CD4-positive, CD25-positive, alpha-beta regulatory T cell (primary cell): Measurements from ENCODE around the gene ANK3. TPM values are rescaled to one million over a fixed set of nuclear protein-coding genes. Genes with fewer than 3 reads are reported as not detected.

Experiments
- ATAC-seq, 2 donors: fragments of 150-1000 bp; cut with Tn5 transposase; one replicate each; pipeline ENCODE4 v1.10.0; 2021; ENCODE audit warnings: low read depth in 2 of 2, moderate number of reproducible peaks in 2 of 2, moderate library complexity in 1 of 2
- DNase-seq, 3 donors: peaks; one replicate each; pipeline versions ENCODE4 v3.0.0 to v3.0.0-alpha.2; 2012 to 2022; ENCODE audit warnings: mixed read lengths in 1 of 3
- H3K27ac ChIP-seq: one replicate; pipeline ENCODE4 v1.7.0; 2013; ENCODE audit warnings: mild to moderate bottlenecking, low read length; ENCODE audit not compliant: insufficient read depth, poor library complexity, severe bottlenecking
- H3K27me3 ChIP-seq: one replicate; pipeline ENCODE4 v1.7.0; 2013; ENCODE audit warnings: low read length; ENCODE audit not compliant: control insufficient read depth, insufficient read depth
- H3K36me3 ChIP-seq: one replicate; pipeline ENCODE4 v1.7.0; 2013; ENCODE audit warnings: mild to moderate bottlenecking, low read length, moderate library complexity; ENCODE audit not compliant: control insufficient read depth, insufficient read depth
- H3K4me1 ChIP-seq: 2 replicates; pipeline ENCODE4 v1.7.0; 2013; ENCODE audit warnings: mild to moderate bottlenecking, low read length; ENCODE audit not compliant: insufficient read depth, control insufficient read depth, poor library complexity, severe bottlenecking
- H3K4me3 ChIP-seq: one replicate; pipeline ENCODE4 v1.7.0; 2013; ENCODE audit warnings: low read depth, mild to moderate bottlenecking, low read length, moderate library complexity
- H3K9me3 ChIP-seq, 2 experiments: 1 replicate in 1 of 2; 2 replicates in 1 of 2; pipeline ENCODE4 v1.7.0; 2013; ENCODE audit warnings: low read length in 2 of 2, mild to moderate bottlenecking in 1 of 2, moderate library complexity in 1 of 2; ENCODE audit not compliant: control insufficient read depth in 2 of 2
- H3K27ac Mint-ChIP-seq, 3 donors: one replicate each; pipeline ENCODE4 v1.8.0; 2020 to 2022; ENCODE audit warnings: mild to moderate bottlenecking in 3 of 3, mixed read lengths in 3 of 3, moderate library complexity in 2 of 3
- H3K27me3 Mint-ChIP-seq: one replicate; pipeline ENCODE4 v1.8.0; 2022; ENCODE audit warnings: mild to moderate bottlenecking, mixed read lengths
- H3K36me3 Mint-ChIP-seq: one replicate; pipeline ENCODE4 v1.8.0; 2020; ENCODE audit warnings: mixed read lengths
- H3K4me1 Mint-ChIP-seq, 4 donors: one replicate each; pipeline ENCODE4 v1.8.0; 2020 to 2022; ENCODE audit warnings: mixed read lengths in 4 of 4, mild to moderate bottlenecking in 1 of 4
- H3K4me3 Mint-ChIP-seq, 4 donors: one replicate each; pipeline ENCODE4 v1.8.0; 2020 to 2022; ENCODE audit warnings: mild to moderate bottlenecking in 4 of 4, mixed read lengths in 4 of 4, moderate library complexity in 3 of 4
- H3K9me3 Mint-ChIP-seq, 7 donors: one replicate each; pipeline ENCODE4 v1.8.0; 2020 to 2022; ENCODE audit warnings: mixed read lengths in 7 of 7, mild to moderate bottlenecking in 3 of 7, moderate library complexity in 2 of 7
- polyA plus RNA-seq, 4 donors: library from polyadenylated mRNA; unstranded; fragments of 300-500 nt; fragmentation: Illumina TruSeq; gene quantifications; one replicate each; pipeline ENCODE4 v1.2.3, GENCODE V29; 2021
- total RNA-seq: library from RNA; stranded (reverse); gene quantifications from one replicate; pipeline ENCODE4 v1.2.3, GENCODE V29; 2022

ANK3 gene
- total and polyA plus RNA-seq, 5 donors from 2014 or later: 1.8 to 32.6 (median 3.1) TPM

GRCh38 chr10:60410970-60411369 is 21.3 kb upstream of the ANK3 start:
- Mint-ChIP-seq H3K9me3 (peaks cover 0 to 3% (median 0%) of the 10 kb centered on the region in 7 donors), H3K27me3 (no peaks in the 10 kb centered on the region), H3K36me3 (no peaks in the 10 kb centered on the region), H3K27ac (no peak overlapping the region), H3K4me3 (no peak overlapping the region), H3K4me1 (no peaks in the 10 kb centered on the region)
- Histone ChIP-seq H3K4me3 (no peak overlapping the region), H3K36me3 (no peaks in the 10 kb centered on the region), H3K4me1 (no peaks in the 10 kb centered on the region), H3K27me3 (no peaks in the 10 kb centered on the region), H3K9me3 (no peaks in the 10 kb centered on the region), H3K27ac (no peak overlapping the region)
- DNase-seq: no peak
- no peak for ATAC-seq

DNA sequence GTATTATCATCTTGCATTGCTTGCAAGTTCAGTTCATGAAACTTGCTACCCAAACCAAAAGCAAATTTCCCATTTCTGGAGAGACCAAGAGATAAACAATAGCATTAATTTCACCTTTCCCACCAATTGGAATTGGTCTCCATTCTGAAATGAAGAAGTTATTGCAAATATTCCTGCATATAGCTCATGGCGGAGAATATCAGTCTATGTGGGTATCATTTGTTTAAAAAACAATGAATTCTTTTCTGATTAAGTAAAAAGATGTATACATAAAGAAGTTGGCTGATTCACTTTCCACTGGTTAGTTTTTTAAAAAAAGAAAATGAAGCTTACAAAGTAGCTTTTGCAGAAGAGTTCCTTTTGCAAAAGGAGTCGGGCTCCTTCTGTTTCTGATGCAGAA is 19.5 kb upstream of the ANK3 start:
- H3K36me3 Mint-ChIP-seq: no peaks in the 10 kb centered on the region
- no peak overlapping the region for H3K4me3 Mint-ChIP-seq
- Histone ChIP-seq H3K4me1 (no peaks in the 10 kb centered on the region), H3K27me3 (no peaks in the 10 kb centered on the region), H3K27ac (no peak overlapping the region), H3K36me3 (no peaks in the 10 kb centered on the region), H3K4me3 (no peak overlapping the region), H3K9me3 (no peaks in the 10 kb centered on the region)
- H3K9me3 Mint-ChIP-seq: peaks cover 0 to 3% (median 0%) of the 10 kb centered on the region in 7 donors
- ATAC-seq (no peak), DNase-seq (no peak)
- no peaks in the 10 kb centered on the region for H3K4me1 Mint-ChIP-seq
- H3K27me3 Mint-ChIP-seq: no peaks in the 10 kb centered on the region
- H3K27ac Mint-ChIP-seq: no peak overlapping the region

DNA sequence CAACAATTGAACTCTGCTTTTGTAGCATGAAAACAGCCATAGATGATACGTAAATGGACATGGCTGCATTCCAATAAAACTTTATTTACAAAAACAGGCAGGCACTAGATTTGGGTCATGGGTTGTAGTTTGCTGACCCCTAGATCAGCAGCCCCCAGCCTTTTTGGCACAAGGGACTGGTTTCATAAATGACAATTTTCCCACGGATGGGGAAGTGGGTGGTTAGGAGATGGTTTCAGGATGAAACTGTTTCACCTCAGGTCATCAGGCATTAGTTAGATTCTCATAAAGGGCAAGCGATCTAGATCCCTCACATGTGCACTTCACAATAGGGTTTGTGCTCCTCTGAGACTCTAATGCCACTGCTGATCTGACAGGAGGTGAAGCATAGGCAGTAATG is 16.5 kb upstream of the ANK3 start:
- Mint-ChIP-seq H3K4me3 (no peak overlapping the region), H3K36me3 (no peaks in the 10 kb centered on the region), H3K27ac (no peak overlapping the region), H3K27me3 (no peaks in the 10 kb centered on the region), H3K9me3 (peaks cover 0 to 3% (median 0%) of the 10 kb centered on the region in 7 donors), H3K4me1 (no peaks in the 10 kb centered on the region)
- Histone ChIP-seq H3K9me3 (no peaks in the 10 kb centered on the region), H3K4me3 (no peak overlapping the region), H3K27ac (no peak overlapping the region), H3K36me3 (no peaks in the 10 kb centered on the region), H3K27me3 (no peaks in the 10 kb centered on the region), H3K4me1 (no peaks in the 10 kb centered on the region)
- DNase-seq: no peak
- ATAC-seq: no peak

DNA sequence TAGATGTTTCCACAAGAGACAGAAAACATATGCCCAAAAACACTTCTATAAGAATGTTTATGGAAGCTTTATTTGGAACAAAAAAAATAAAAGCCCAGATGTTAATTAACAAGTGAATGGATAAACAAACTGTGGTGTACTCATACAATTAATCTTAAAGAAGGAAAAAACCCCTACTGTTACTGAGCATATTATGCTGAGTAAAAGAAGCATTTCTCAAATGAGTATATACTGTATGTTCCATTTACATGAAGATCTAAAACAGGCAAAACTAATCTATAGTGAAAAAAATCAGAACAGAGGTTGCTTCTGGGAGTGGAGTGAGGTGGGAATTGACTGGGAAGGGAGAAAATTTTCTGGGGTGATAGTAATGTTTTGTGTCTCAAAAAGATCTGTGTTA is 15.5 kb upstream of the ANK3 start:
- DNase-seq (no peak), ATAC-seq (no peak)
- H3K4me3 Mint-ChIP-seq: no peak overlapping the region
- no peaks in the 10 kb centered on the region for H3K4me1 Mint-ChIP-seq
- peaks cover 0 to 4% (median 0%) of the 10 kb centered on the region in 7 donors for H3K9me3 Mint-ChIP-seq
- H3K27me3 Mint-ChIP-seq: no peaks in the 10 kb centered on the region
- no peaks in the 10 kb centered on the region for H3K4me1 ChIP-seq
- H3K27me3 ChIP-seq: no peaks in the 10 kb centered on the region
- H3K27ac Mint-ChIP-seq: no peak overlapping the region
- no peak overlapping the region for H3K27ac ChIP-seq
- H3K9me3 ChIP-seq: no peaks in the 10 kb centered on the region
- H3K36me3 ChIP-seq: no peaks in the 10 kb centered on the region
- no peaks in the 10 kb centered on the region for H3K36me3 Mint-ChIP-seq
- no peak overlapping the region for H3K4me3 ChIP-seq

- Histone ChIP-seq H3K4me3 (no peak overlapping the region), H3K9me3 (no peaks in the 10 kb centered on the region), H3K36me3 (no peaks in the 10 kb centered on the region), H3K4me1 (no peaks in the 10 kb centered on the region), H3K27ac (no peak overlapping the region), H3K27me3 (no peaks in the 10 kb centered on the region)
- no peaks in the 10 kb centered on the region for H3K36me3 Mint-ChIP-seq
- ATAC-seq (no peak), DNase-seq (no peak)
- no peaks in the 10 kb centered on the region for H3K4me1 Mint-ChIP-seq
- H3K27ac Mint-ChIP-seq: no peak overlapping the region
- H3K27me3 Mint-ChIP-seq: no peaks in the 10 kb centered on the region
- no peak overlapping the region for H3K4me3 Mint-ChIP-seq
- peaks cover 0 to 2% (median 0%) of the 10 kb centered on the region in 7 donors for H3K9me3 Mint-ChIP-seq
Measured at GRCh38 chr10:60403168-60403873, 13.6 kb upstream of the ANK3 start.

DNA sequence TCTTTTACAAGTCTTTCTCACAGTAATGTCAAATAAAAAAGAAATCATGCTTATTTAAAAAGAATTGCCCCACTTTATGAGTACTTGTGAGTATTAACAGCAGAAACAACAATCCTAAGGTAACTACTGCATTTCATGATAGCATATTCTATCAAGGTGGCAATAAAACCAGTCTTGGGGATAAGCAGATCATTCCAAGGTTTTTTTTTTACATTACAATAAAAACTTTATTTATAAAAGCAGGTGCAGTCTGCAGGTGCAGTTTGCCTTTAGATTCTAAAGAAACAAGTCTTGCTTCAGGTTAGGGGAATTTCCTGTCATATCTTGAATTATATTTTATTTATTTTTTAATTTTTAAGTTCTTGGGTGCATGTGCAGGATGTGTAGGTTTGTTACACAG is 10.7 kb upstream of the ANK3 start:
- ATAC-seq (no peak), DNase-seq (no peak)
- no peaks in the 10 kb centered on the region for H3K36me3 Mint-ChIP-seq
- no peaks in the 10 kb centered on the region for H3K4me1 ChIP-seq
- no peaks in the 10 kb centered on the region for H3K9me3 ChIP-seq
- H3K27me3 ChIP-seq: no peaks in the 10 kb centered on the region
- H3K9me3 Mint-ChIP-seq: peaks cover 0 to 2% (median 0%) of the 10 kb centered on the region in 7 donors
- H3K4me1 Mint-ChIP-seq: no peaks in the 10 kb centered on the region
- H3K27ac ChIP-seq: no peak overlapping the region
- no peaks in the 10 kb centered on the region for H3K36me3 ChIP-seq
- no peak overlapping the region for H3K27ac Mint-ChIP-seq
- H3K4me3 ChIP-seq: no peak overlapping the region
- H3K4me3 Mint-ChIP-seq: no peak overlapping the region
- no peaks in the 10 kb centered on the region for H3K27me3 Mint-ChIP-seq

GRCh38 chr10:60399328-60399727 is 9.7 kb upstream of the ANK3 start:
- no peaks in the 10 kb centered on the region for H3K4me1 Mint-ChIP-seq

DNA sequence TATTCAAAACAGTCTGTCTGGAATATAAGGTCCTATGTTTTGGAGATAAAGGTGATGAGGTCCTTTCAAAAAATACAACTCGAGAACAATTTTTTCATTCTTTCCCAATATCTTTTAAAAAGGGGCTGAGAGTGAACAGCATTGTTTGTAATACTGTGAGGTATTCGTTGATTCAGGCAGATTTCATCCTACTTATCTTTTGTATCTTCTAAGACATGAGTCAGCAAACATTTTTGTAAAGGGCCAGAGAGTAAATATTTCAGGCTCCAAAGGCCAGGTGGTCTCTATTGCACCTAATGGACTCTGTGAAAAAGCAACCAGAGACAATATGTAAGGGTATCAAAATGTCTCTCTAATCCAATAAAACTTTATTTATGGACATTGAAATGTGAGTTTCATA is 8.1 kb upstream of the ANK3 start:
- DNase-seq: no peak
- H3K36me3 Mint-ChIP-seq: no peaks in the 10 kb centered on the region

More at GRCh38 chr10:60399328-60399727, 9.7 kb upstream of the ANK3 start:
- DNase-seq: no peak
- Mint-ChIP-seq H3K36me3 (no peaks in the 10 kb centered on the region), H3K9me3 (peaks cover 0 to 3% (median 0%) of the 10 kb centered on the region in 7 donors), H3K27ac (no peak overlapping the region), H3K27me3 (no peaks in the 10 kb centered on the region), H3K4me3 (no peak overlapping the region)
- no peak for ATAC-seq
- no peaks in the 10 kb centered on the region for H3K9me3 ChIP-seq
- H3K27me3 ChIP-seq: no peaks in the 10 kb centered on the region
- H3K27ac ChIP-seq: no peak overlapping the region
- no peak overlapping the region for H3K4me3 ChIP-seq
- no peaks in the 10 kb centered on the region for H3K36me3 ChIP-seq
- no peaks in the 10 kb centered on the region for H3K4me1 ChIP-seq

More for the DNA sequence above, 8.1 kb upstream of the ANK3 start:
- H3K4me1 Mint-ChIP-seq: no peaks in the 10 kb centered on the region
- Histone ChIP-seq H3K27ac (no peak overlapping the region), H3K36me3 (no peaks in the 10 kb centered on the region), H3K4me1 (no peaks in the 10 kb centered on the region), H3K4me3 (no peak overlapping the region), H3K27me3 (no peaks in the 10 kb centered on the region), H3K9me3 (no peaks in the 10 kb centered on the region)
- H3K4me3 Mint-ChIP-seq: no peak overlapping the region
- H3K9me3 Mint-ChIP-seq: peaks cover 0 to 3% (median 0%) of the 10 kb centered on the region in 7 donors
- no peak overlapping the region for H3K27ac Mint-ChIP-seq
- H3K27me3 Mint-ChIP-seq: no peaks in the 10 kb centered on the region
- ATAC-seq: no peak
